Panc1 (cell line): ENCODE data around the gene GBF1. TPM values are rescaled to one million over a fixed set of nuclear protein-coding genes. Genes with fewer than 3 reads are reported as not detected.

ENCODE experiments used
- ATAC-seq: fragments of 200-7000 bp; cut with Tn5 transposase; 2 replicates; pipeline ENCODE4 v1.9.1; 2020; ENCODE audit warnings: mild to moderate bottlenecking, moderate library complexity
- BruUV-seq: library from RNA; stranded (reverse); fragments of 400-500 nt; replicated peaks from 2 replicates; lab custom pipeline; 2021; lab: Mats Ljungman, UMichigan
- CTCF ChIA-PET: fragments of 300-600 bp; sonication (Branson Sonifier 250); formaldehyde crosslinking; loops from one replicate; lab custom pipeline; 2022; ENCODE audit warnings: antibody characterized with exemption; lab: Charles Lee
- POLR2A ChIA-PET: fragments of 300-600 bp; sonication (Branson Sonifier 250); formaldehyde crosslinking; loops from one replicate; lab custom pipeline; 2022; ENCODE audit warnings: antibody characterized with exemption; lab: Charles Lee
- DNase-seq: peaks from one replicate; pipeline ENCODE4 v3.0.0-alpha.2; 2010; ENCODE audit warnings: low read depth, low spot score
- H3K27ac ChIP-seq: 2 replicates; pipeline ENCODE4 v1.5.1; 2011; ENCODE audit warnings: mild to moderate bottlenecking, low read length, inconsistent platforms
- H3K27me3 ChIP-seq: fragments of 200-500 bp; sonication (Bioruptor generic); 2 replicates; pipeline ENCODE4 v1.6.0; 2014; ENCODE audit warnings: low read length, inconsistent platforms; ENCODE audit not compliant: control insufficient read depth, insufficient read depth
- H3K36me3 ChIP-seq: fragments of 200-500 bp; sonication (Bioruptor generic); 2 replicates; pipeline ENCODE4 v1.5.1; 2014; ENCODE audit warnings: inconsistent platforms, mild to moderate bottlenecking, low read length, moderate library complexity; ENCODE audit not compliant: control insufficient read depth, insufficient read depth
- H3K4me1 ChIP-seq: 2 replicates; pipeline ENCODE4 v1.5.1; 2011; ENCODE audit warnings: inconsistent platforms, mild to moderate bottlenecking, low read length, moderate library complexity; ENCODE audit not compliant: control insufficient read depth, insufficient read depth
- H3K4me3 ChIP-seq, 2 experiments: 2 replicates each; pipeline ENCODE4 v1.5.1; 2011 to 2012; ENCODE audit warnings: low read depth in 2 of 2, low read length in 2 of 2, mild to moderate bottlenecking in 2 of 2, inconsistent platforms in 1 of 2, moderate library complexity in 1 of 2
- H3K9me3 ChIP-seq: fragments of 200-500 bp; sonication (Bioruptor generic); 2 replicates; pipeline ENCODE4 v1.5.1; 2014; ENCODE audit warnings: low read depth, mild to moderate bottlenecking, inconsistent platforms, low read length, moderate library complexity; ENCODE audit not compliant: control insufficient read depth, insufficient read depth
- CTCF ChIP-seq: fragments of 450-650 bp; IDR thresholded peaks from 2 replicates; pipeline ENCODE4 v1.5.1; 2017; ENCODE audit warnings: mild to moderate bottlenecking
- POLR2AphosphoS5 ChIP-seq: IDR thresholded peaks from 2 replicates; pipeline ENCODE4 v1.6.1; 2012; ENCODE audit warnings: mild to moderate bottlenecking, low read depth, low read length, moderate library complexity
- SIN3A ChIP-seq: IDR thresholded peaks from 2 replicates; pipeline ENCODE4 v1.6.1; 2012; ENCODE audit warnings: low read depth, mild to moderate bottlenecking, low read length, moderate library complexity, borderline replicate concordance; ENCODE audit not compliant: insufficient read depth
- TCF7L2 ChIP-seq: IDR thresholded peaks from 2 replicates; pipeline ENCODE4 v1.6.1; 2011; ENCODE audit warnings: mild to moderate bottlenecking, low read depth, low read length, inconsistent platforms
- in situ Hi-C: cut with HindIII; loops from 2 replicates; pipeline ENCODE4 v1.10.0; 2016; ENCODE audit warnings: low sequenced_read_pairs, low pct_unique_long_range_greater_than_20kb
- intact Hi-C: fragments of 100-400 bp; cut with micrococcal nuclease; formaldehyde crosslinking; loops from one replicate; pipeline ENCODE4 v1.10.0; 2022; ENCODE audit not compliant: unreplicated experiment
- total RNA-seq: library from RNA; stranded (reverse); gene quantifications from one replicate; pipeline ENCODE4 v1.2.1, GENCODE V29; 2021; ENCODE audit not compliant: unreplicated experiment
- TF ChIP-seq, protein P1 (sequence below), 2 experiments: IDR thresholded peaks; 2 replicates each; pipeline ENCODE4 v1.6.1; 2011 to 2012; ENCODE audit warnings: low read depth in 2 of 2, control low read depth in 1 of 2, low read length in 1 of 2, mild to moderate bottlenecking in 1 of 2, moderate library complexity in 1 of 2; ENCODE audit not compliant: insufficient read depth in 1 of 2

Gene GBF1
- total RNA-seq, 1 experiment from 2014 or later = 65.0 TPM

DNA sequence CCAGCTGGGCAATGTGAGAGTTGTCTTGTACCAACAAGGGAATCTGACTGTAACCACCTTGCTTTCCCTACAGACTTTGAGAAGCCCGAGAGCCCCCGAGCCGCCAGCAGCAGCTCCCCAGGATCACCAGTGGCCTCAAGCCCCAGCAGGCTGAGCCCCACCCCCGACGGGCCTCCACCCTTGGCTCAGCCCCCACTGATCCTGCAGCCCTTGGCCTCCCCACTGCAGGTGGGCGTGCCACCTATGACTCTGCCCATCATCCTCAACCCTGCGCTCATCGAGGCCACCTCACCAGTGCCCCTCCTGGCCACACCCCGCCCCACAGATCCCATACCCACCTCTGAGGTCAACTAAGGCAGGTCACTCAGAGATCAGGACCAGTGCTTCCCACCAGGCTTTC, 136.7 kb downstream of the GBF1 start:
- ChIA-PET POLR2A (interaction anchor here (0.6 kb wide), 2 partner anchors 28 to 55 kb away, joined by 12 to 18 read pairs; no protein-coding TSS in a partner anchor), CTCF (interaction anchor here (1.1 kb wide), 1 partner anchor 17 kb away, joined by 10 read pairs; no protein-coding TSS in a partner anchor)
- in situ Hi-C loops (no loop called here), intact Hi-C loops (no loop called here)
- ATAC-seq (no peak), DNase-seq (no peak)
- H3K4me3 ChIP-seq = no peak overlapping the region
- no peaks in the 10 kb centered on the region for H3K27me3 ChIP-seq
- no peaks in the 10 kb centered on the region for H3K9me3 ChIP-seq
- no peak overlapping the region for H3K27ac ChIP-seq
- TF ChIP-seq POLR2AphosphoS5 (no peak), CTCF (no peak), TCF7L2 (no peak), SIN3A (no peak)
- TF ChIP-seq, protein P1, sequence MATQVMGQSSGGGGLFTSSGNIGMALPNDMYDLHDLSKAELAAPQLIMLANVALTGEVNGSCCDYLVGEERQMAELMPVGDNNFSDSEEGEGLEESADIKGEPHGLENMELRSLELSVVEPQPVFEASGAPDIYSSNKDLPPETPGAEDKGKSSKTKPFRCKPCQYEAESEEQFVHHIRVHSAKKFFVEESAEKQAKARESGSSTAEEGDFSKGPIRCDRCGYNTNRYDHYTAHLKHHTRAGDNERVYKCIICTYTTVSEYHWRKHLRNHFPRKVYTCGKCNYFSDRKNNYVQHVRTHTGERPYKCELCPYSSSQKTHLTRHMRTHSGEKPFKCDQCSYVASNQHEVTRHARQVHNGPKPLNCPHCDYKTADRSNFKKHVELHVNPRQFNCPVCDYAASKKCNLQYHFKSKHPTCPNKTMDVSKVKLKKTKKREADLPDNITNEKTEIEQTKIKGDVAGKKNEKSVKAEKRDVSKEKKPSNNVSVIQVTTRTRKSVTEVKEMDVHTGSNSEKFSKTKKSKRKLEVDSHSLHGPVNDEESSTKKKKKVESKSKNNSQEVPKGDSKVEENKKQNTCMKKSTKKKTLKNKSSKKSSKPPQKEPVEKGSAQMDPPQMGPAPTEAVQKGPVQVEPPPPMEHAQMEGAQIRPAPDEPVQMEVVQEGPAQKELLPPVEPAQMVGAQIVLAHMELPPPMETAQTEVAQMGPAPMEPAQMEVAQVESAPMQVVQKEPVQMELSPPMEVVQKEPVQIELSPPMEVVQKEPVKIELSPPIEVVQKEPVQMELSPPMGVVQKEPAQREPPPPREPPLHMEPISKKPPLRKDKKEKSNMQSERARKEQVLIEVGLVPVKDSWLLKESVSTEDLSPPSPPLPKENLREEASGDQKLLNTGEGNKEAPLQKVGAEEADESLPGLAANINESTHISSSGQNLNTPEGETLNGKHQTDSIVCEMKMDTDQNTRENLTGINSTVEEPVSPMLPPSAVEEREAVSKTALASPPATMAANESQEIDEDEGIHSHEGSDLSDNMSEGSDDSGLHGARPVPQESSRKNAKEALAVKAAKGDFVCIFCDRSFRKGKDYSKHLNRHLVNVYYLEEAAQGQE (IDR thresholded peaks at IDR 0.05; ENCODE audit: insufficient read depth in 1 of 2, low read depth in 2 of 2, low read length in 1 of 2) = no peak
- H3K4me1 ChIP-seq = no peaks in the 10 kb centered on the region
- H3K36me3 ChIP-seq = peaks cover 7% of the 10 kb centered on the region; the same call in 1 of the 2 replicates
- no TSS peak for BruUV-seq

DNA sequence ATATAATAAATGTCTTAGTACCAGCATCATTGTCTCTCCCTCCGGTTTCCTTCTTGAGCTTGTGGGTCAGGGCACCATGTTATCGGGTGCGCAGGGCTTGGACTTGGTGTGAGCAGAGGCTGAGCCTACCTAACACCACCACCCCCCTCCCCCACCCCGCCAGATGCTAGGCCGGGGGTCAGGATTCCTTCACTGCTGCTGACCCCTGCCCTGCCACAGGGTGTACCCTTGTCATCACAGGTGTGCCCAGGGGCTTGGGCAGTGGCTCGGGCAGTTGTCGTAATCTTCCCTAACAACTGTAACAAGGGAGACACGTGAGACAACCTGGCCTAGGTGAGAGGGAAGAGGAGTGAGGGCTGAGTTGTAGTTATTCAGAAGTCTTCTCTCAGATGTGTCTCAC, 137.5 kb downstream of the GBF1 start:
- no peak for DNase-seq
- Histone ChIP-seq H3K9me3 (no peaks in the 10 kb centered on the region), H3K27ac (no peak overlapping the region), H3K36me3 (peaks cover 7% of the 10 kb centered on the region; the same call in 1 of the 2 replicates), H3K27me3 (no peaks in the 10 kb centered on the region), H3K4me3 (no peak overlapping the region), H3K4me1 (no peaks in the 10 kb centered on the region)
- in situ Hi-C loops = no loop called here
- no peak for ATAC-seq
- POLR2A ChIA-PET = no interaction called here
- intact Hi-C loops = no loop called here
- BruUV-seq = no TSS peak
- CTCF ChIA-PET = no interaction called here
- TF ChIP-seq CTCF = no peak
